Adrenal gland (tissue), 5 donors: Measurements from ENCODE around the gene TNFAIP3.

ENCODE experiments used
- POLR2A ChIP-seq, 2 donors: fragments of 450-650 bp; IDR thresholded peaks; one replicate each; pipeline ENCODE4 v1.6.1; 2017; ENCODE audit warnings: antibody characterized with exemption in 2 of 2, mild to moderate bottlenecking in 2 of 2, moderate library complexity in 1 of 2
- TF ChIP-seq, protein P1 (sequence below), 6 experiments: fragments of 450-650 bp in 4 of 6; fragments of 200-600 bp in 2 of 6; sonication (generic) in 1 of 6; IDR thresholded peaks; 1 replicate in 5 of 6; 2 replicates in 1 of 6; pipeline versions ENCODE4 v1.5.1 to v1.8.0; 2016 to 2021; ENCODE audit warnings: antibody characterized with exemption in 6 of 6, mild to moderate bottlenecking in 2 of 6, moderate library complexity in 1 of 6
- donor health status: DM: no; HTN: no; CAD: no.

DNA sequence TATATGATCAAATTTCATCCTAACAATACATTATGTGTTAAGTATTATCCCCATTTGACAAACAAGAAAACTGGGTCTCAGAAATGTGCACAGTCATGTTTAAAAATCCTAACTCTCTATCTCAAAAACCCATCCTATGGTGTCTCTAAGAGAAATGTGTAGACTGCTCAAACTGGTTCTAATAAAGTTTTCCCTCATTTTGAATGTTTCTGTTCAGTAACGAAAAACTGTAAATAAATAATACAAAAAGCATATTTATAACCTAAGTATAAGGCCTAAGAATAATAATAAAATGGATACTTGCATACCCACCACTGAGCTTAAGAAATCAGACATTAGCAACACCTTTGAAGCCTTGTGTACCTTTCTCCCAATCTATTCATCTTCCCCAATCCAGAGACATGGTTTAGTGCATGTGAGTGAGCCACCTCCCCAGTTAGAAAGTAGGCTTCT is 39.0 kb downstream of the TNFAIP3 start:
- TF ChIP-seq POLR2A (IDR thresholded peaks at IDR 0.05) = no peak
- TF ChIP-seq, protein P1, sequence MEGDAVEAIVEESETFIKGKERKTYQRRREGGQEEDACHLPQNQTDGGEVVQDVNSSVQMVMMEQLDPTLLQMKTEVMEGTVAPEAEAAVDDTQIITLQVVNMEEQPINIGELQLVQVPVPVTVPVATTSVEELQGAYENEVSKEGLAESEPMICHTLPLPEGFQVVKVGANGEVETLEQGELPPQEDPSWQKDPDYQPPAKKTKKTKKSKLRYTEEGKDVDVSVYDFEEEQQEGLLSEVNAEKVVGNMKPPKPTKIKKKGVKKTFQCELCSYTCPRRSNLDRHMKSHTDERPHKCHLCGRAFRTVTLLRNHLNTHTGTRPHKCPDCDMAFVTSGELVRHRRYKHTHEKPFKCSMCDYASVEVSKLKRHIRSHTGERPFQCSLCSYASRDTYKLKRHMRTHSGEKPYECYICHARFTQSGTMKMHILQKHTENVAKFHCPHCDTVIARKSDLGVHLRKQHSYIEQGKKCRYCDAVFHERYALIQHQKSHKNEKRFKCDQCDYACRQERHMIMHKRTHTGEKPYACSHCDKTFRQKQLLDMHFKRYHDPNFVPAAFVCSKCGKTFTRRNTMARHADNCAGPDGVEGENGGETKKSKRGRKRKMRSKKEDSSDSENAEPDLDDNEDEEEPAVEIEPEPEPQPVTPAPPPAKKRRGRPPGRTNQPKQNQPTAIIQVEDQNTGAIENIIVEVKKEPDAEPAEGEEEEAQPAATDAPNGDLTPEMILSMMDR (IDR thresholded peaks at IDR 0.05) = no peak
